Suppressor macrophage (primary cell): ENCODE measurements around the gene C12orf75.
A peak's percentile ranks its signal among the peaks of the same experiment; 100 is the strongest.
"Not testable (repeated sequence)": the region's sequence is repeated elsewhere in the genome, so short reads cannot be mapped to it uniquely, and the experiment has no call there.

Experiments
- DNase-seq, 4 experiments: peaks; one replicate each; pipeline ENCODE4 v3.0.0-alpha.2; 2020 to 2022

The C12orf75 gene

GRCh38 chr12:105310476-105311085, 19.9 kb upstream of the C12orf75 start:
- not testable (repeated sequence) for DNase-seq

- DNase-seq, result not testable (repeated sequence)
Observed at GRCh38 chr12:105311936-105312335, 18.6 kb upstream of the C12orf75 start.

GRCh38 chr12:105313755-105314154, 16.7 kb upstream of the C12orf75 start:
- DNase-seq, result not testable (repeated sequence)

- no peak for DNase-seq
Observed at GRCh38 chr12:105315130-105315529, 15.4 kb upstream of the C12orf75 start.

- no peak for DNase-seq
Observed at GRCh38 chr12:105315726-105316125, 14.8 kb upstream of the C12orf75 start.

- no peak for DNase-seq
Observed at GRCh38 chr12:105316931-105317852, 13.3 kb upstream of the C12orf75 start.

GRCh38 chr12:105317942-105318621, 12.4 kb upstream of the C12orf75 start:
- DNase-seq, result no peak

GRCh38 chr12:105318651-105319483, 11.6 kb upstream of the C12orf75 start:
- no peak for DNase-seq

GRCh38 chr12:105319691-105320209, 10.7 kb upstream of the C12orf75 start:
- no peak for DNase-seq

GRCh38 chr12:105321125-105321524, 9.4 kb upstream of the C12orf75 start:
- DNase-seq, result no peak

GRCh38 chr12:105322070-105322469, 8.4 kb upstream of the C12orf75 start:
- no peak for DNase-seq

- no peak for DNase-seq
Observed at GRCh38 chr12:105324704-105325103, 5.8 kb upstream of the C12orf75 start.

- DNase-seq, result no peak
Observed at GRCh38 chr12:105325117-105325516, 5.4 kb upstream of the C12orf75 start.

GRCh38 chr12:105329926-105330282, 587 bp upstream of the C12orf75 start:
- no peak for DNase-seq

GRCh38 chr12:105330931-105331804, 677 bp downstream of the C12orf75 start:
- peak in 3 of 4 experiments; percentile 10 to 56 (median 47) for DNase-seq

- no peak for DNase-seq
Observed at GRCh38 chr12:105331805-105332251, 1.3 kb downstream of the C12orf75 start.

- peak in 2 of 4 experiments; percentile 10 to 21 for DNase-seq
Observed at GRCh38 chr12:105332286-105332685, 1.8 kb downstream of the C12orf75 start.

- DNase-seq, result no peak
Observed at GRCh38 chr12:105332925-105333324, 2.4 kb downstream of the C12orf75 start.

GRCh38 chr12:105334001-105334400, 3.5 kb downstream of the C12orf75 start:
- DNase-seq, result no peak

GRCh38 chr12:105334582-105334981, 4.1 kb downstream of the C12orf75 start:
- no peak for DNase-seq

- peak in 2 of 4 experiments; percentile 16 to 35 for DNase-seq
Observed at GRCh38 chr12:105335856-105336255, 5.4 kb downstream of the C12orf75 start.
